HepG2 (cell line): Measurements from ENCODE around the gene POC1B. TPM values are rescaled to one million over a fixed set of nuclear protein-coding genes. Genes with fewer than 3 reads are reported as not detected.

Experiments used
- ARNTL ChIP-seq: sonication (generic); formaldehyde crosslinking; IDR thresholded peaks from 2 replicates; pipeline ENCODE4 v1.4.0; 2020; ENCODE audit warnings: mild to moderate bottlenecking, missing genetic modification reagents
- CEBPG ChIP-seq: IDR thresholded peaks from 2 replicates; pipeline ENCODE4 v1.6.1; 2016
- CREM ChIP-seq, 2 experiments: sonication (generic) in 1 of 2; formaldehyde crosslinking in 1 of 2; IDR thresholded peaks; 2 replicates each; pipeline versions ENCODE4 v1.4.0 to v1.6.1; 2016 to 2020; ENCODE audit warnings: antibody characterized with exemption in 1 of 2, mild to moderate bottlenecking in 1 of 2, missing genetic modification reagents in 1 of 2
- ETV6 ChIP-seq: sonication (generic); formaldehyde crosslinking; conservative IDR thresholded peaks from 2 replicates; pipeline ENCODE4 v1.4.0; 2020; ENCODE audit warnings: missing genetic modification reagents
- FOXP1 ChIP-seq, 2 experiments: fragments of 450-650 bp in 1 of 2; IDR thresholded peaks; 2 replicates each; pipeline ENCODE4 v1.6.1; 2017 to 2018; ENCODE audit warnings: antibody characterized with exemption in 1 of 2
- KDM3A ChIP-seq: IDR thresholded peaks from 2 replicates; pipeline ENCODE4 v1.6.1; 2018; ENCODE audit warnings: low read depth, missing compliant biosample characterization
- REXO4 ChIP-seq: sonication (generic); formaldehyde crosslinking; IDR thresholded peaks from 2 replicates; pipeline ENCODE4 v1.8.0; 2022; ENCODE audit warnings: missing genetic modification reagents, mild to moderate bottlenecking, borderline replicate concordance
- SMYD3 ChIP-seq: sonication (generic); formaldehyde crosslinking; IDR thresholded peaks from 2 replicates; pipeline ENCODE4 v1.8.1; 2023; ENCODE audit warnings: mild to moderate bottlenecking, missing genetic modification reagents
- SRSF4 ChIP-seq: fragments of 200-400 bp; formaldehyde crosslinking; IDR thresholded peaks from one replicate; pipeline ENCODE4 v1.6.1; 2018; ENCODE audit warnings: mild to moderate bottlenecking, low read depth, low read length, moderate library complexity; ENCODE audit not compliant: poor library complexity, severe bottlenecking
- XBP1 ChIP-seq: sonication (generic); formaldehyde crosslinking; IDR thresholded peaks from 2 replicates; pipeline ENCODE4 v1.5.0; 2020; ENCODE audit warnings: missing genetic modification reagents
- ZFP41 ChIP-seq: sonication (generic); formaldehyde crosslinking; IDR thresholded peaks from 2 replicates; pipeline ENCODE4 v1.4.0; 2020; ENCODE audit warnings: mild to moderate bottlenecking, missing genetic modification reagents, borderline replicate concordance
- ZNF251 ChIP-seq: sonication (generic); formaldehyde crosslinking; IDR thresholded peaks from 2 replicates; pipeline ENCODE4 v1.9.0; 2021; ENCODE audit warnings: mild to moderate bottlenecking, missing genetic modification reagents
- ZNF530 ChIP-seq: sonication (generic); formaldehyde crosslinking; IDR thresholded peaks from 2 replicates; pipeline ENCODE4 v1.5.0; 2020; ENCODE audit warnings: low read depth, mild to moderate bottlenecking, missing genetic modification reagents
- ZNF660 ChIP-seq: sonication (generic); formaldehyde crosslinking; IDR thresholded peaks from 2 replicates; pipeline ENCODE4 v1.5.1; 2020; ENCODE audit warnings: mild to moderate bottlenecking, low read depth, missing genetic modification reagents, borderline replicate concordance
- ZNF7 ChIP-seq: IDR thresholded peaks from 2 replicates; pipeline ENCODE4 v1.6.1; 2016; ENCODE audit warnings: missing biosample characterization, missing genetic modification reagents
- polyA plus RNA-seq, 8 experiments: library from polyadenylated mRNA; depleted of rRNA in 3 of 8; stranded (reverse) in 7 of 8; unstranded in 1 of 8; fragments of >200 nt; fragmentation: Illumina TruSeq in 4 of 8; extraction: Trizol in 4 of 8; gene quantifications; 2 replicates each; pipeline versions ENCODE4 v1.2.1 to v1.2.3, GENCODE V29; 2011 to 2016; ENCODE audit warnings: low read depth in 4 of 8, missing spikeins in 1 of 8, mixed read lengths in 1 of 8; ENCODE audit not compliant: insufficient read depth in 1 of 8
- total RNA-seq, 5 experiments: library from RNA; depleted of rRNA; stranded (reverse); fragments of >200 nt; fragmentation: Illumina TruSeq; extraction: Trizol; gene quantifications; 2 replicates each; pipeline ENCODE4 v1.2.3, GENCODE V29; 2016; ENCODE audit warnings: low read depth in 1 of 5
- TF ChIP-seq, protein P1 (sequence below): sonication (generic); formaldehyde crosslinking; IDR thresholded peaks from 2 replicates; pipeline ENCODE4 v1.4.0; 2020; ENCODE audit warnings: missing genetic modification reagents
- TF ChIP-seq, protein P2 (sequence below): IDR thresholded peaks from 2 replicates; pipeline ENCODE4 v1.6.1; 2016; ENCODE audit warnings: low read depth, control low read depth
- TF ChIP-seq, protein P3 (sequence below): sonication (generic); formaldehyde crosslinking; IDR thresholded peaks from 2 replicates; pipeline ENCODE4 v1.4.0; 2020; ENCODE audit warnings: missing genetic modification reagents
- TF ChIP-seq, protein P4 (sequence below): sonication (generic); formaldehyde crosslinking; IDR thresholded peaks from 2 replicates; pipeline ENCODE4 v1.4.0; 2020; ENCODE audit warnings: missing genetic modification reagents
- TF ChIP-seq, protein P5 (sequence below): sonication (generic); formaldehyde crosslinking; IDR thresholded peaks from 2 replicates; pipeline ENCODE4 v1.4.0; 2020; ENCODE audit warnings: missing genetic modification reagents, borderline replicate concordance

Gene POC1B
- total and polyA plus RNA-seq, 2 of the 13 experiments (the other 11 are each of a cell fraction or from before 2014, with no cell fraction given), result 9.3 to 11.0 TPM

DNA sequence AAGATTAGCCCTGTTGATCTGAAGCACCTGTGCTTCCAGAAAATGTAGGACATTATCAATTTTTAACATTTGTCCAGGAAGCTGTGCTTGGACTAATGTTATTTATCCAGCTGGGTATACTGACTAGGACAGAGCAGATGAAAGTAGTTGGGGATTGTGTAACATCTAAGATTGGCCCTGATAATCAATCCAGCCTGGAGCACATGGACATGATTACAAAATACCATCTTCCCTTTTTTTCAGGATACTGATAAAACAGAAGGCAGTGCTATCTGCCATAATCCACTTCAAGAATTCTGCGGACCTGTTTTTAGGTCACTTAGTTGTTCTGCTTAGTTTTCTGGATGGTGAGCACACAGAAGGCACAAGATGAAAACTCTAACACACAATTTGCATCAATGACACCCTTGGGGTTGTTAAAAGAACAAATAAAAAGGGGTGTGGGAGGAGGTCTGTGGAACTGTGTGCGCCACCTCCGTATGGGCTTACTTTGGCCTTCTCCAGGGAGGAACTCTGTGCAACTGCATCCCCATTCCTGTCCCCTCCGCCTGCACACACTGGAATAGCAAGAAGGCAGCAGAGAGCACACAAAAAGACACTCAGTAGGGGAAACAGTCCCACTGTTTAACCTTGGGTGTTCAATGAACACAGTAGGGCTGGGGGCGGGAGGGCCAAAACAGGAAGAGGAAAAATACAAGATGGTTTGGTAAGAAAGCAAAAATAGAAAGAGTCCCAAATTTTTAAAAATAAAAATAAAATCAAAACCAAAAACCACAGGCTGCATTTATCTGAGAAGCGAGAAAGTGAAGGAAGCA lies 142.4 kb downstream of the POC1B start (continued):
- TF ChIP-seq, protein P1, sequence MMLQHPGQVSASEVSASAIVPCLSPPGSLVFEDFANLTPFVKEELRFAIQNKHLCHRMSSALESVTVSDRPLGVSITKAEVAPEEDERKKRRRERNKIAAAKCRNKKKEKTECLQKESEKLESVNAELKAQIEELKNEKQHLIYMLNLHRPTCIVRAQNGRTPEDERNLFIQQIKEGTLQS (CRISPR knock-in tag), result no peak
- TF ChIP-seq, protein P2, sequence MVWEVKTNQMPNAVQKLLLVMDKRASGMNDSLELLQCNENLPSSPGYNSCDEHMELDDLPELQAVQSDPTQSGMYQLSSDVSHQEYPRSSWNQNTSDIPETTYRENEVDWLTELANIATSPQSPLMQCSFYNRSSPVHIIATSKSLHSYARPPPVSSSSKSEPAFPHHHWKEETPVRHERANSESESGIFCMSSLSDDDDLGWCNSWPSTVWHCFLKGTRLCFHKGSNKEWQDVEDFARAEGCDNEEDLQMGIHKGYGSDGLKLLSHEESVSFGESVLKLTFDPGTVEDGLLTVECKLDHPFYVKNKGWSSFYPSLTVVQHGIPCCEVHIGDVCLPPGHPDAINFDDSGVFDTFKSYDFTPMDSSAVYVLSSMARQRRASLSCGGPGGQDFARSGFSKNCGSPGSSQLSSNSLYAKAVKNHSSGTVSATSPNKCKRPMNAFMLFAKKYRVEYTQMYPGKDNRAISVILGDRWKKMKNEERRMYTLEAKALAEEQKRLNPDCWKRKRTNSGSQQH (CRISPR knock-in tag), result no peak
- TF ChIP-seq ZNF660 (CRISPR knock-in tag) (no peak), FOXP1 (IDR thresholded peaks at IDR 0.05) (peak; percentile 45; the same call in 1 of the 2 replicates), FOXP1 (CRISPR knock-in tag; IDR thresholded peaks at IDR 0.05) (peak; percentile 94), SMYD3 (CRISPR knock-in tag) (no peak), ZFP41 (CRISPR knock-in tag) (no peak), SRSF4 (no peak), ETV6 (CRISPR knock-in tag) (no peak), CEBPG (peak; percentile 96), ZNF530 (no peak), CREM (IDR thresholded peaks at IDR 0.05) (peak; percentile 92), CREM (CRISPR knock-in tag; IDR thresholded peaks at IDR 0.05) (no peak), ZNF251 (CRISPR knock-in tag) (no peak), ARNTL (CRISPR knock-in tag) (peak; percentile 91), ZNF7 (CRISPR knock-in tag) (0 out of 2 replicates have a peak, but pooled peaks have one; percentile 27), REXO4 (CRISPR knock-in tag) (no peak), KDM3A (CRISPR knock-in tag) (no peak), XBP1 (CRISPR knock-in tag) (no peak)
- TF ChIP-seq, protein P3, sequence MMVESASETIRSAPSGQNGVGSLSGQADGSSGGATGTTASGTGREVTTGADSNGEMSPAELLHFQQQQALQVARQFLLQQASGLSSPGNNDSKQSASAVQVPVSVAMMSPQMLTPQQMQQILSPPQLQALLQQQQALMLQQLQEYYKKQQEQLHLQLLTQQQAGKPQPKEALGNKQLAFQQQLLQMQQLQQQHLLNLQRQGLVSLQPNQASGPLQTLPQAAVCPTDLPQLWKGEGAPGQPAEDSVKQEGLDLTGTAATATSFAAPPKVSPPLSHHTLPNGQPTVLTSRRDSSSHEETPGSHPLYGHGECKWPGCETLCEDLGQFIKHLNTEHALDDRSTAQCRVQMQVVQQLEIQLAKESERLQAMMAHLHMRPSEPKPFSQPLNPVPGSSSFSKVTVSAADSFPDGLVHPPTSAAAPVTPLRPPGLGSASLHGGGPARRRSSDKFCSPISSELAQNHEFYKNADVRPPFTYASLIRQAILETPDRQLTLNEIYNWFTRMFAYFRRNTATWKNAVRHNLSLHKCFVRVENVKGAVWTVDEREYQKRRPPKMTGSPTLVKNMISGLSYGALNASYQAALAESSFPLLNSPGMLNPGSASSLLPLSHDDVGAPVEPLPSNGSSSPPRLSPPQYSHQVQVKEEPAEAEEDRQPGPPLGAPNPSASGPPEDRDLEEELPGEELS (CRISPR knock-in tag), result peak; percentile 95
- TF ChIP-seq, protein P4, sequence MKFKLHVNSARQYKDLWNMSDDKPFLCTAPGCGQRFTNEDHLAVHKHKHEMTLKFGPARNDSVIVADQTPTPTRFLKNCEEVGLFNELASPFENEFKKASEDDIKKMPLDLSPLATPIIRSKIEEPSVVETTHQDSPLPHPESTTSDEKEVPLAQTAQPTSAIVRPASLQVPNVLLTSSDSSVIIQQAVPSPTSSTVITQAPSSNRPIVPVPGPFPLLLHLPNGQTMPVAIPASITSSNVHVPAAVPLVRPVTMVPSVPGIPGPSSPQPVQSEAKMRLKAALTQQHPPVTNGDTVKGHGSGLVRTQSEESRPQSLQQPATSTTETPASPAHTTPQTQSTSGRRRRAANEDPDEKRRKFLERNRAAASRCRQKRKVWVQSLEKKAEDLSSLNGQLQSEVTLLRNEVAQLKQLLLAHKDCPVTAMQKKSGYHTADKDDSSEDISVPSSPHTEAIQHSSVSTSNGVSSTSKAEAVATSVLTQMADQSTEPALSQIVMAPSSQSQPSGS, result peak; percentile 85
- TF ChIP-seq, protein P5, sequence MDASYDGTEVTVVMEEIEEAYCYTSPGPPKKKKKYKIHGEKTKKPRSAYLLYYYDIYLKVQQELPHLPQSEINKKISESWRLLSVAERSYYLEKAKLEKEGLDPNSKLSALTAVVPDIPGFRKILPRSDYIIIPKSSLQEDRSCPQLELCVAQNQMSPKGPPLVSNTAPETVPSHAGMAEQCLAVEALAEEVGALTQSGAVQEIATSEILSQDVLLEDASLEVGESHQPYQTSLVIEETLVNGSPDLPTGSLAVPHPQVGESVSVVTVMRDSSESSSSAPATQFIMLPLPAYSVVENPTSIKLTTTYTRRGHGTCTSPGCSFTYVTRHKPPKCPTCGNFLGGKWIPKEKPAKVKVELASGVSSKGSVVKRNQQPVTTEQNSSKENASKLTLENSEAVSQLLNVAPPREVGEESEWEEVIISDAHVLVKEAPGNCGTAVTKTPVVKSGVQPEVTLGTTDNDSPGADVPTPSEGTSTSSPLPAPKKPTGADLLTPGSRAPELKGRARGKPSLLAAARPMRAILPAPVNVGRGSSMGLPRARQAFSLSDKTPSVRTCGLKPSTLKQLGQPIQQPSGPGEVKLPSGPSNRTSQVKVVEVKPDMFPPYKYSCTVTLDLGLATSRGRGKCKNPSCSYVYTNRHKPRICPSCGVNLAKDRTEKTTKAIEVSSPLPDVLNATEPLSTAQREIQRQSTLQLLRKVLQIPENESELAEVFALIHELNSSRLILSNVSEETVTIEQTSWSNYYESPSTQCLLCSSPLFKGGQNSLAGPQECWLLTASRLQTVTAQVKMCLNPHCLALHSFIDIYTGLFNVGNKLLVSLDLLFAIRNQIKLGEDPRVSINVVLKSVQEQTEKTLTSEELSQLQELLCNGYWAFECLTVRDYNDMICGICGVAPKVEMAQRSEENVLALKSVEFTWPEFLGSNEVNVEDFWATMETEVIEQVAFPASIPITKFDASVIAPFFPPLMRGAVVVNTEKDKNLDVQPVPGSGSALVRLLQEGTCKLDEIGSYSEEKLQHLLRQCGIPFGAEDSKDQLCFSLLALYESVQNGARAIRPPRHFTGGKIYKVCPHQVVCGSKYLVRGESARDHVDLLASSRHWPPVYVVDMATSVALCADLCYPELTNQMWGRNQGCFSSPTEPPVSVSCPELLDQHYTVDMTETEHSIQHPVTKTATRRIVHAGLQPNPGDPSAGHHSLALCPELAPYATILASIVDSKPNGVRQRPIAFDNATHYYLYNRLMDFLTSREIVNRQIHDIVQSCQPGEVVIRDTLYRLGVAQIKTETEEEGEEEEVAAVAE (CRISPR knock-in tag), result no peak
